Stimulated activated CD4-positive, alpha-beta T cell treated with anti-CD3 and anti-CD28 coated beads, Interleukin-2, amount 100 ng/mL, for 4 hours (primary cell): ENCODE data around the gene THUMPD3.

Source experiments
- DNase-seq: peaks from one replicate; pipeline ENCODE4 v3.0.0-alpha.2; 2020; ENCODE audit warnings: low read depth

Gene THUMPD3

GRCh38 chr3:9362731-9363530, at the start of gene THUMPD3:
Gene THUMPD3, plus strand, starts transcription at chr3:9363054. Its CDS starts 2,015 bp downstream, at chr3:9365069.
- peak; percentile 87 for DNase-seq

- DNase-seq, result no peak
These were observed 48.1 kb upstream of the THUMPD3 start for GRCh38 chr3:9314796-9315195.

GRCh38 chr3:9316881-9317361, 45.9 kb upstream of the THUMPD3 start:
- no peak for DNase-seq

- no peak for DNase-seq
These were observed 40.1 kb upstream of the THUMPD3 start for GRCh38 chr3:9322780-9323179.

GRCh38 chr3:9324944-9325343, 37.9 kb upstream of the THUMPD3 start:
- DNase-seq, result no peak

- DNase-seq, result no peak
These were observed 35.3 kb upstream of the THUMPD3 start for GRCh38 chr3:9327578-9327977.

GRCh38 chr3:9330166-9330703, 32.6 kb upstream of the THUMPD3 start:
- DNase-seq, result no peak

GRCh38 chr3:9331171-9331570, 31.7 kb upstream of the THUMPD3 start:
- DNase-seq, result no peak

- no peak for DNase-seq
These were observed 30.4 kb upstream of the THUMPD3 start for GRCh38 chr3:9332250-9333030.

- DNase-seq, result no peak
These were observed 22.9 kb upstream of the THUMPD3 start for GRCh38 chr3:9339761-9340471.

GRCh38 chr3:9340472-9340902, 22.4 kb upstream of the THUMPD3 start:
- DNase-seq, result no peak

- no peak for DNase-seq
These were observed 20.2 kb upstream of the THUMPD3 start for GRCh38 chr3:9342696-9343095.

- DNase-seq, result no peak
These were observed 19.7 kb upstream of the THUMPD3 start for GRCh38 chr3:9343115-9343514.

- DNase-seq, result no peak
These were observed 17.8 kb upstream of the THUMPD3 start for GRCh38 chr3:9345041-9345440.

GRCh38 chr3:9346141-9346540, 16.7 kb upstream of the THUMPD3 start:
- no peak for DNase-seq

GRCh38 chr3:9347081-9347480, 15.8 kb upstream of the THUMPD3 start:
- DNase-seq, result no peak

GRCh38 chr3:9347887-9348286, 15.0 kb upstream of the THUMPD3 start:
- no peak for DNase-seq

GRCh38 chr3:9349321-9350117, 13.3 kb upstream of the THUMPD3 start:
- no peak for DNase-seq

- DNase-seq, result no peak
These were observed 11.1 kb upstream of the THUMPD3 start for GRCh38 chr3:9351709-9352126.

GRCh38 chr3:9352917-9353752, 9.7 kb upstream of the THUMPD3 start:
- peak; percentile 29 for DNase-seq
